Fibroblast of gingiva (primary cell): ENCODE measurements around the gene IKZF2.

Experiments used
- DNase-seq: peaks from one replicate; pipeline ENCODE4 v3.0.0-alpha.2; 2011; ENCODE audit warnings: low read depth

IKZF2 gene

GRCh38 chr2:213152888-213153287 lies 1.5 kb upstream of the IKZF2 start:
- DNase-seq, result no peak

GRCh38 chr2:213152065-213152794 lies 818 bp upstream of the IKZF2 start:
- DNase-seq, result peak; percentile 80

- DNase-seq, result no peak
These were observed 906 bp downstream of the IKZF2 start for GRCh38 chr2:213150315-213151097.

GRCh38 chr2:213149949-213150314 lies 1.5 kb downstream of the IKZF2 start:
- no peak for DNase-seq

- DNase-seq, result peak; percentile 23
These were observed 2.0 kb downstream of the IKZF2 start for GRCh38 chr2:213149294-213149875.

- DNase-seq, result no peak
These were observed 2.7 kb downstream of the IKZF2 start for GRCh38 chr2:213148572-213149261.

GRCh38 chr2:213147538-213147937 lies 3.9 kb downstream of the IKZF2 start:
- no peak for DNase-seq

GRCh38 chr2:213145715-213146242 lies 5.6 kb downstream of the IKZF2 start:
- DNase-seq, result no peak

- no peak for DNase-seq
These were observed 14.3 kb downstream of the IKZF2 start for GRCh38 chr2:213137064-213137463.

- DNase-seq, result no peak
These were observed 22.1 kb downstream of the IKZF2 start for GRCh38 chr2:213129311-213129710.

GRCh38 chr2:213125646-213126347 lies 25.6 kb downstream of the IKZF2 start:
- DNase-seq, result peak; percentile 16

- no peak for DNase-seq
These were observed 28.7 kb downstream of the IKZF2 start for GRCh38 chr2:213122725-213123124.

GRCh38 chr2:213121690-213122089 lies 29.7 kb downstream of the IKZF2 start:
- no peak for DNase-seq

- peak; percentile 87 for DNase-seq
These were observed 32.2 kb downstream of the IKZF2 start for GRCh38 chr2:213119061-213119809.

GRCh38 chr2:213108308-213108707 lies 43.1 kb downstream of the IKZF2 start:
- no peak for DNase-seq

GRCh38 chr2:213107728-213108127 lies 43.7 kb downstream of the IKZF2 start:
- DNase-seq, result no peak

GRCh38 chr2:213105212-213105611 lies 46.2 kb downstream of the IKZF2 start:
- no peak for DNase-seq

- no peak for DNase-seq
These were observed 46.6 kb downstream of the IKZF2 start for GRCh38 chr2:213104903-213105202.

- DNase-seq, result peak; percentile 47
These were observed 47.1 kb downstream of the IKZF2 start for GRCh38 chr2:213104092-213104902.
